Endometrial microvascular endothelial cells (primary cell): Measurements from ENCODE around the gene ASTN2. TPM values are rescaled to one million over a fixed set of nuclear protein-coding genes. Genes with fewer than 3 reads are reported as not detected.

Experiments
- in situ Hi-C: cut with HindIII; loops from 2 replicates; pipeline ENCODE4 v1.10.0; 2017; ENCODE audit warnings: low sequenced_read_pairs, low pct_unique_long_range_greater_than_20kb; ENCODE audit errors: inconsistent ontology term
- total RNA-seq: library from RNA; depleted of rRNA; stranded (reverse); fragments of >200 nt; gene quantifications from one replicate; pipeline ENCODE4 v1.2.3, GENCODE V29; 2015; ENCODE audit errors: inconsistent ontology term

Gene ASTN2
- total RNA-seq, 1 donor from 2014 or later: 2.1 TPM

GRCh38 chr9:117013440-117013995 is 401.3 kb downstream of the ASTN2 start:
- in situ Hi-C loops: no loop called here

- in situ Hi-C loops: no loop called here
Measured at GRCh38 chr9:117010061-117010460, 404.8 kb downstream of the ASTN2 start.

GRCh38 chr9:117008876-117009275 is 406.0 kb downstream of the ASTN2 start:
- in situ Hi-C loops: no loop called here

- in situ Hi-C loops: no loop called here
Measured at GRCh38 chr9:117008461-117008860, 406.4 kb downstream of the ASTN2 start.

GRCh38 chr9:117002686-117003085 is 412.2 kb downstream of the ASTN2 start:
- in situ Hi-C loops: no loop called here

- in situ Hi-C loops: no loop called here
Measured at GRCh38 chr9:117000834-117001233, 414.0 kb downstream of the ASTN2 start.

- in situ Hi-C loops: no loop called here
Measured at GRCh38 chr9:117000196-117000723, 414.6 kb downstream of the ASTN2 start.

GRCh38 chr9:116998305-116998704 is 416.6 kb downstream of the ASTN2 start:
- in situ Hi-C loops: no loop called here

GRCh38 chr9:116992865-116993264 is 422.0 kb downstream of the ASTN2 start:
- in situ Hi-C loops: no loop called here

- in situ Hi-C loops: no loop called here
Measured at GRCh38 chr9:116991051-116991450, 423.8 kb downstream of the ASTN2 start.

- in situ Hi-C loops: no loop called here
Measured at GRCh38 chr9:116990592-116990991, 424.3 kb downstream of the ASTN2 start.

- in situ Hi-C loops: no loop called here
Measured at GRCh38 chr9:116987721-116988485, 427.0 kb downstream of the ASTN2 start.

- in situ Hi-C loops: no loop called here
Measured at GRCh38 chr9:116986015-116986414, 428.8 kb downstream of the ASTN2 start.

- in situ Hi-C loops: no loop called here
Measured at GRCh38 chr9:116985596-116985995, 429.3 kb downstream of the ASTN2 start.

GRCh38 chr9:116984111-116984510 is 430.7 kb downstream of the ASTN2 start:
- in situ Hi-C loops: no loop called here

- in situ Hi-C loops: no loop called here
Measured at GRCh38 chr9:116980582-116981120, 434.2 kb downstream of the ASTN2 start.

GRCh38 chr9:116979456-116979855 is 435.4 kb downstream of the ASTN2 start:
- in situ Hi-C loops: no loop called here

GRCh38 chr9:116978155-116978554 is 436.7 kb downstream of the ASTN2 start:
- in situ Hi-C loops: no loop called here

GRCh38 chr9:116975126-116975525 is 439.7 kb downstream of the ASTN2 start:
- in situ Hi-C loops: no loop called here

GRCh38 chr9:116966199-116966598 is 448.7 kb downstream of the ASTN2 start:
- in situ Hi-C loops: no loop called here
